Measurements from ENCODE around the gene CHST9.

DNA sequence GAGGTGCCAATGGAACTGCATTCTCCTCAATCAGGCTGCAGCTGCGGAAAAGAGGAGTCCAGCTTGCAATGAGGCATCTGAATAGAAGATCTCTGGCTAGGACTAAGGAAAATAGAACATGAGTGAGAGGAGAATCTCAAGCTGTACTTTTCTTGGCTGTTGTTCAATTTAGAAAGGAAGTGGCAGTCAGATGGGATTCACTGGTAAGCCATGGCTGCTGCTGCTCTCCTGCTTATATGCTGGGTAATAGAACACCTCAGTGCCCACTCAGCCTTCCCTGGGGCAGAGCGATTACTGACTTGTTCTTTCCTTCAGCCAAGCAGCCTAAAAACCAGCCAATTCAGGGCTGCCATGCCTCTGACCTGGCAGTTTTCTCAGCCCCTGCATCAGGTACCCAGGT lies 17.6 kb upstream of the CHST9 start:
- TF ChIP-seq, protein P1, sequence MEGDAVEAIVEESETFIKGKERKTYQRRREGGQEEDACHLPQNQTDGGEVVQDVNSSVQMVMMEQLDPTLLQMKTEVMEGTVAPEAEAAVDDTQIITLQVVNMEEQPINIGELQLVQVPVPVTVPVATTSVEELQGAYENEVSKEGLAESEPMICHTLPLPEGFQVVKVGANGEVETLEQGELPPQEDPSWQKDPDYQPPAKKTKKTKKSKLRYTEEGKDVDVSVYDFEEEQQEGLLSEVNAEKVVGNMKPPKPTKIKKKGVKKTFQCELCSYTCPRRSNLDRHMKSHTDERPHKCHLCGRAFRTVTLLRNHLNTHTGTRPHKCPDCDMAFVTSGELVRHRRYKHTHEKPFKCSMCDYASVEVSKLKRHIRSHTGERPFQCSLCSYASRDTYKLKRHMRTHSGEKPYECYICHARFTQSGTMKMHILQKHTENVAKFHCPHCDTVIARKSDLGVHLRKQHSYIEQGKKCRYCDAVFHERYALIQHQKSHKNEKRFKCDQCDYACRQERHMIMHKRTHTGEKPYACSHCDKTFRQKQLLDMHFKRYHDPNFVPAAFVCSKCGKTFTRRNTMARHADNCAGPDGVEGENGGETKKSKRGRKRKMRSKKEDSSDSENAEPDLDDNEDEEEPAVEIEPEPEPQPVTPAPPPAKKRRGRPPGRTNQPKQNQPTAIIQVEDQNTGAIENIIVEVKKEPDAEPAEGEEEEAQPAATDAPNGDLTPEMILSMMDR (IDR thresholded peaks at IDR 0.05; ENCODE audit: low read depth, low read length), result no peak
- TF ChIP-seq EZH2phosphoT487 (IDR thresholded peaks at IDR 0.05; ENCODE audit: low read depth), result no peak

Data from OCI-LY3 (cell line).